Measurements from ENCODE around the gene ITGAE.

DNA sequence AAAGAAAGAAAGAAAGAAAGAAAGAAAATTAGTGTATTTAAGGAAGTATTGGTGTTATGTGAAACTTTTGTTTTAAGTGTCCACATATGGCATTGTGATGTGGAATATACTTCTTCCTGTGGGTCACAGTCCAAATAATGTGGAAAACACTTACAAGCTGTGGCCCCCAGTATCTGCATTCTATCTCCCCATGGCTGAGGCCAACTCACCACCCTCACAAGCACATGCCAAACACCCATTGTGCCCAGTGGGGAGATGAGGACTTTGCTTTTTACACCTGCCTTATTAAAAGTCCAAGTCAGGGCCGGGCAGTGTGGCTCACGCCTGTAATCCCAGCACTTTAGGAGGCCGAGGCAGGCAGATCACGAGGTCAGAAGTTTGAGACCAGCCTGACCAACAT is 101.0 kb downstream of the ITGAE start:
- TF ChIP-seq, protein P1, sequence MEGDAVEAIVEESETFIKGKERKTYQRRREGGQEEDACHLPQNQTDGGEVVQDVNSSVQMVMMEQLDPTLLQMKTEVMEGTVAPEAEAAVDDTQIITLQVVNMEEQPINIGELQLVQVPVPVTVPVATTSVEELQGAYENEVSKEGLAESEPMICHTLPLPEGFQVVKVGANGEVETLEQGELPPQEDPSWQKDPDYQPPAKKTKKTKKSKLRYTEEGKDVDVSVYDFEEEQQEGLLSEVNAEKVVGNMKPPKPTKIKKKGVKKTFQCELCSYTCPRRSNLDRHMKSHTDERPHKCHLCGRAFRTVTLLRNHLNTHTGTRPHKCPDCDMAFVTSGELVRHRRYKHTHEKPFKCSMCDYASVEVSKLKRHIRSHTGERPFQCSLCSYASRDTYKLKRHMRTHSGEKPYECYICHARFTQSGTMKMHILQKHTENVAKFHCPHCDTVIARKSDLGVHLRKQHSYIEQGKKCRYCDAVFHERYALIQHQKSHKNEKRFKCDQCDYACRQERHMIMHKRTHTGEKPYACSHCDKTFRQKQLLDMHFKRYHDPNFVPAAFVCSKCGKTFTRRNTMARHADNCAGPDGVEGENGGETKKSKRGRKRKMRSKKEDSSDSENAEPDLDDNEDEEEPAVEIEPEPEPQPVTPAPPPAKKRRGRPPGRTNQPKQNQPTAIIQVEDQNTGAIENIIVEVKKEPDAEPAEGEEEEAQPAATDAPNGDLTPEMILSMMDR (IDR thresholded peaks at IDR 0.05): no peak
- TF ChIP-seq POLR2AphosphoS5 (IDR thresholded peaks at IDR 0.05; ENCODE audit: low read depth, low read length) (no peak), TCF7L2 (IDR thresholded peaks at IDR 0.05; ENCODE audit: low read depth, low read length) (no peak)
- TF ChIP-seq, protein P2, sequence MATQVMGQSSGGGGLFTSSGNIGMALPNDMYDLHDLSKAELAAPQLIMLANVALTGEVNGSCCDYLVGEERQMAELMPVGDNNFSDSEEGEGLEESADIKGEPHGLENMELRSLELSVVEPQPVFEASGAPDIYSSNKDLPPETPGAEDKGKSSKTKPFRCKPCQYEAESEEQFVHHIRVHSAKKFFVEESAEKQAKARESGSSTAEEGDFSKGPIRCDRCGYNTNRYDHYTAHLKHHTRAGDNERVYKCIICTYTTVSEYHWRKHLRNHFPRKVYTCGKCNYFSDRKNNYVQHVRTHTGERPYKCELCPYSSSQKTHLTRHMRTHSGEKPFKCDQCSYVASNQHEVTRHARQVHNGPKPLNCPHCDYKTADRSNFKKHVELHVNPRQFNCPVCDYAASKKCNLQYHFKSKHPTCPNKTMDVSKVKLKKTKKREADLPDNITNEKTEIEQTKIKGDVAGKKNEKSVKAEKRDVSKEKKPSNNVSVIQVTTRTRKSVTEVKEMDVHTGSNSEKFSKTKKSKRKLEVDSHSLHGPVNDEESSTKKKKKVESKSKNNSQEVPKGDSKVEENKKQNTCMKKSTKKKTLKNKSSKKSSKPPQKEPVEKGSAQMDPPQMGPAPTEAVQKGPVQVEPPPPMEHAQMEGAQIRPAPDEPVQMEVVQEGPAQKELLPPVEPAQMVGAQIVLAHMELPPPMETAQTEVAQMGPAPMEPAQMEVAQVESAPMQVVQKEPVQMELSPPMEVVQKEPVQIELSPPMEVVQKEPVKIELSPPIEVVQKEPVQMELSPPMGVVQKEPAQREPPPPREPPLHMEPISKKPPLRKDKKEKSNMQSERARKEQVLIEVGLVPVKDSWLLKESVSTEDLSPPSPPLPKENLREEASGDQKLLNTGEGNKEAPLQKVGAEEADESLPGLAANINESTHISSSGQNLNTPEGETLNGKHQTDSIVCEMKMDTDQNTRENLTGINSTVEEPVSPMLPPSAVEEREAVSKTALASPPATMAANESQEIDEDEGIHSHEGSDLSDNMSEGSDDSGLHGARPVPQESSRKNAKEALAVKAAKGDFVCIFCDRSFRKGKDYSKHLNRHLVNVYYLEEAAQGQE (IDR thresholded peaks at IDR 0.05; ENCODE audit: insufficient read depth in 1 of 2, low read depth in 2 of 2, low read length in 1 of 2): no peak

All from Panc1 (cell line).